SK-N-SH treated with all-trans-retinoic acid at 6 μM for 48 hours (cell line): ENCODE measurements around the gene NECTIN3.

Source experiments
- ATAC-seq: fragments of 200-7000 bp; cut with Tn5 transposase; 3 replicates; pipeline ENCODE4 v1.9.1; 2020; ENCODE audit warnings: mild to moderate bottlenecking, moderate library complexity
- ARNTL ChIP-seq: fragments of 450-650 bp; formaldehyde crosslinking; IDR thresholded peaks from 2 replicates; pipeline ENCODE4 v1.5.0; 2020; ENCODE audit warnings: low read depth, mild to moderate bottlenecking, moderate library complexity, borderline replicate concordance
- BACH2 ChIP-seq: fragments of 250-450 bp; sonication (Bioruptor Pico); IDR thresholded peaks from 2 replicates; pipeline ENCODE4 v1.9.0; 2021; ENCODE audit warnings: mild to moderate bottlenecking, borderline replicate concordance
- CSDC2 ChIP-seq: fragments of 250-450 bp; sonication (Bioruptor Pico); IDR thresholded peaks from 2 replicates; pipeline ENCODE4 v1.5.0; 2020; ENCODE audit warnings: mild to moderate bottlenecking, moderate library complexity
- ESRRG ChIP-seq: fragments of 250-450 bp; sonication (Bioruptor Pico); IDR thresholded peaks from 2 replicates; pipeline ENCODE4 v1.6.1; 2021; ENCODE audit warnings: mild to moderate bottlenecking
- GLIS3 ChIP-seq: fragments of 250-450 bp; sonication (Bioruptor Pico); IDR thresholded peaks from 2 replicates; pipeline ENCODE4 v1.5.0; 2020; ENCODE audit warnings: mild to moderate bottlenecking, moderate library complexity
- ISL1 ChIP-seq: fragments of 250-450 bp; sonication (Bioruptor Pico); IDR thresholded peaks from 2 replicates; pipeline ENCODE4 v2.1.2; 2022; ENCODE audit warnings: mild to moderate bottlenecking, moderate library complexity
- SNAI2 ChIP-seq: fragments of 250-450 bp; sonication (Bioruptor Pico); IDR thresholded peaks from 2 replicates; pipeline ENCODE4 v1.5.0; 2020; ENCODE audit warnings: mild to moderate bottlenecking, moderate library complexity
- TCF4 ChIP-seq: fragments of 250-450 bp; sonication (Bioruptor Pico); IDR thresholded peaks from 2 replicates; pipeline ENCODE4 v1.8.0; 2021; ENCODE audit warnings: mild to moderate bottlenecking, moderate library complexity, borderline replicate concordance
- TOX ChIP-seq: fragments of 250-450 bp; sonication (Bioruptor Pico); IDR thresholded peaks from 2 replicates; pipeline ENCODE4 v1.8.0; 2021; ENCODE audit warnings: mild to moderate bottlenecking, moderate library complexity, borderline replicate concordance
- ZC3H10 ChIP-seq: fragments of 250-450 bp; sonication (Bioruptor Pico); IDR thresholded peaks from 2 replicates; pipeline ENCODE4 v1.5.1; 2021; ENCODE audit warnings: mild to moderate bottlenecking, moderate library complexity
- ZFP3 ChIP-seq: fragments of 250-450 bp; sonication (Bioruptor Pico); IDR thresholded peaks from 2 replicates; pipeline ENCODE4 v1.5.0; 2020; ENCODE audit warnings: mild to moderate bottlenecking, moderate library complexity
- ZFP30 ChIP-seq: fragments of 450-650 bp; formaldehyde crosslinking; IDR thresholded peaks from 2 replicates; pipeline ENCODE4 v1.5.0; 2022; ENCODE audit warnings: mild to moderate bottlenecking, moderate library complexity
- ZNF565 ChIP-seq: fragments of 450-650 bp; formaldehyde crosslinking; conservative IDR thresholded peaks from 2 replicates; pipeline ENCODE4 v1.5.0; 2020; ENCODE audit warnings: low read depth, mild to moderate bottlenecking, moderate library complexity
- ZNF70 ChIP-seq: fragments of 450-650 bp; formaldehyde crosslinking; IDR thresholded peaks from 2 replicates; pipeline ENCODE4 v1.5.0; 2020; ENCODE audit warnings: mild to moderate bottlenecking, moderate library complexity
- ZNF8 ChIP-seq: fragments of 450-650 bp; formaldehyde crosslinking; IDR thresholded peaks from 2 replicates; pipeline ENCODE4 v1.5.0; 2020; ENCODE audit warnings: mild to moderate bottlenecking, moderate library complexity
- TF ChIP-seq, protein P1 (sequence below): fragments of 250-450 bp; sonication (Bioruptor Pico); IDR thresholded peaks from 2 replicates; pipeline ENCODE4 v1.5.0; 2020; ENCODE audit warnings: mild to moderate bottlenecking, moderate library complexity
- TF ChIP-seq, protein P2 (sequence below): fragments of 250-450 bp; sonication (Bioruptor Pico); IDR thresholded peaks from 2 replicates; pipeline ENCODE4 v1.5.1; 2021; ENCODE audit warnings: mild to moderate bottlenecking, moderate library complexity
- TF ChIP-seq, protein P3 (sequence below): fragments of 250-450 bp; sonication (Bioruptor Pico); IDR thresholded peaks from 2 replicates; pipeline ENCODE4 v1.8.0; 2020; ENCODE audit warnings: mild to moderate bottlenecking, moderate library complexity, borderline replicate concordance
- TF ChIP-seq, protein P4 (sequence below): fragments of 250-450 bp; sonication (Bioruptor Pico); IDR thresholded peaks from 2 replicates; pipeline ENCODE4 v1.5.1; 2020; ENCODE audit warnings: low read depth, mild to moderate bottlenecking, moderate library complexity
- TF ChIP-seq, protein P5 (sequence below): fragments of 250-450 bp; sonication (Bioruptor Pico); IDR thresholded peaks from 2 replicates; pipeline ENCODE4 v1.8.0; 2021; ENCODE audit warnings: low read depth, mild to moderate bottlenecking, moderate library complexity, borderline replicate concordance

NECTIN3 gene

DNA sequence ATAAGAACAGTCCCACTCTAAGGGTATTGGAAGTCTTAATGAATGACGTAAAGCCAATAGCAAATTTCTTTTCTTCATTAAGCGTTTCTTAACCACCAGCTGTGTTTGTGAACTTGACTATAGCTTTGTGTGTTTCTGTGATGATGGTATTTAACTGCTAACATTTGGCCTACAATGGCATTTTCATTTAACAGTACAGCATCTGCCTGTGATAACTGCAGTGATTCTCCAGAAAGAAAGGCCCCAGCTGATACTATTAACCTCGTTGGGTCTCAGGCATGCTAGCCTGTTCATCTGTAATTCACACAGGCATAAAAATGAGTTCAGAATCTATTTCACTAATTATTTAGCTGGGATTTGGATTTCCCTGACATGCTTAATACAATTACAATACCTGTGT, 121.9 kb downstream of the NECTIN3 start (continued):
- no peak for TF ChIP-seq ISL1 (CRISPR knock-in tag)
- TF ChIP-seq TCF4 (CRISPR knock-in tag), result no peak
- no peak for TF ChIP-seq TOX (CRISPR knock-in tag)
- TF ChIP-seq, protein P1, sequence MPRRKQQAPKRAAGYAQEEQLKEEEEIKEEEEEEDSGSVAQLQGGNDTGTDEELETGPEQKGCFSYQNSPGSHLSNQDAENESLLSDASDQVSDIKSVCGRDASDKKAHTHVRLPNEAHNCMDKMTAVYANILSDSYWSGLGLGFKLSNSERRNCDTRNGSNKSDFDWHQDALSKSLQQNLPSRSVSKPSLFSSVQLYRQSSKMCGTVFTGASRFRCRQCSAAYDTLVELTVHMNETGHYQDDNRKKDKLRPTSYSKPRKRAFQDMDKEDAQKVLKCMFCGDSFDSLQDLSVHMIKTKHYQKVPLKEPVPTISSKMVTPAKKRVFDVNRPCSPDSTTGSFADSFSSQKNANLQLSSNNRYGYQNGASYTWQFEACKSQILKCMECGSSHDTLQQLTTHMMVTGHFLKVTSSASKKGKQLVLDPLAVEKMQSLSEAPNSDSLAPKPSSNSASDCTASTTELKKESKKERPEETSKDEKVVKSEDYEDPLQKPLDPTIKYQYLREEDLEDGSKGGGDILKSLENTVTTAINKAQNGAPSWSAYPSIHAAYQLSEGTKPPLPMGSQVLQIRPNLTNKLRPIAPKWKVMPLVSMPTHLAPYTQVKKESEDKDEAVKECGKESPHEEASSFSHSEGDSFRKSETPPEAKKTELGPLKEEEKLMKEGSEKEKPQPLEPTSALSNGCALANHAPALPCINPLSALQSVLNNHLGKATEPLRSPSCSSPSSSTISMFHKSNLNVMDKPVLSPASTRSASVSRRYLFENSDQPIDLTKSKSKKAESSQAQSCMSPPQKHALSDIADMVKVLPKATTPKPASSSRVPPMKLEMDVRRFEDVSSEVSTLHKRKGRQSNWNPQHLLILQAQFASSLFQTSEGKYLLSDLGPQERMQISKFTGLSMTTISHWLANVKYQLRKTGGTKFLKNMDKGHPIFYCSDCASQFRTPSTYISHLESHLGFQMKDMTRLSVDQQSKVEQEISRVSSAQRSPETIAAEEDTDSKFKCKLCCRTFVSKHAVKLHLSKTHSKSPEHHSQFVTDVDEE (CRISPR knock-in tag), result no peak
- TF ChIP-seq ZFP30 (CRISPR knock-in tag), result no peak
- no peak for TF ChIP-seq GLIS3 (CRISPR knock-in tag)

DNA sequence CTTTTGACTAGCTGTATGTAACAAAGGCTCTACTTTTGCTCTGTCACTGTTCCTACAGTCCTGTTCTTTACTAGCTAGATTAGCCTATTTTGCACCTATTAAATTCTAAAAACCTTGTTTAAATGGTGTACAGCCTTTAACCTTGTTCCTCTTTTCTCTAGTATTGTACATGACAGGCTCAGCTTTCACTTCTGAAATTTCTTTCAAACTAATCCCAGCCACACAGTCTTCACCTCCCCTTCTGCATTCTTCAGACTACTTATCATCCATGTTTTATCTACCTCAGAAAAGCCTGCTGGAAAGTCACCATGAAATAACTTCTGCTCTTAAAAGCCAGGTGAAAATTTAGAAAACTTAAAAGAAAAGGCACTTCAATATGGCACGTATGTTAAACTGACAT, 122.4 kb downstream of the NECTIN3 start:
- no peak for ATAC-seq
- TF ChIP-seq CSDC2 (CRISPR knock-in tag) (no peak), ZC3H10 (CRISPR knock-in tag) (no peak), ZFP3 (CRISPR knock-in tag) (no peak), ZNF565 (CRISPR knock-in tag) (no peak), ARNTL (CRISPR knock-in tag) (no peak), TOX (CRISPR knock-in tag) (no peak), GLIS3 (CRISPR knock-in tag) (no peak), ZNF8 (CRISPR knock-in tag) (no peak), BACH2 (no peak), ISL1 (CRISPR knock-in tag) (no peak), SNAI2 (CRISPR knock-in tag) (no peak), ESRRG (CRISPR knock-in tag) (no peak), TCF4 (CRISPR knock-in tag) (no peak)
- TF ChIP-seq, protein P2, sequence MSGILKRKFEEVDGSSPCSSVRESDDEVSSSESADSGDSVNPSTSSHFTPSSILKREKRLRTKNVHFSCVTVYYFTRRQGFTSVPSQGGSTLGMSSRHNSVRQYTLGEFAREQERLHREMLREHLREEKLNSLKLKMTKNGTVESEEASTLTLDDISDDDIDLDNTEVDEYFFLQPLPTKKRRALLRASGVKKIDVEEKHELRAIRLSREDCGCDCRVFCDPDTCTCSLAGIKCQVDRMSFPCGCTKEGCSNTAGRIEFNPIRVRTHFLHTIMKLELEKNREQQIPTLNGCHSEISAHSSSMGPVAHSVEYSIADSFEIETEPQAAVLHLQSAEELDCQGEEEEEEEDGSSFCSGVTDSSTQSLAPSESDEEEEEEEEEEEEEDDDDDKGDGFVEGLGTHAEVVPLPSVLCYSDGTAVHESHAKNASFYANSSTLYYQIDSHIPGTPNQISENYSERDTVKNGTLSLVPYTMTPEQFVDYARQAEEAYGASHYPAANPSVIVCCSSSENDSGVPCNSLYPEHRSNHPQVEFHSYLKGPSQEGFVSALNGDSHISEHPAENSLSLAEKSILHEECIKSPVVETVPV (CRISPR knock-in tag), result no peak
- TF ChIP-seq, protein P3, sequence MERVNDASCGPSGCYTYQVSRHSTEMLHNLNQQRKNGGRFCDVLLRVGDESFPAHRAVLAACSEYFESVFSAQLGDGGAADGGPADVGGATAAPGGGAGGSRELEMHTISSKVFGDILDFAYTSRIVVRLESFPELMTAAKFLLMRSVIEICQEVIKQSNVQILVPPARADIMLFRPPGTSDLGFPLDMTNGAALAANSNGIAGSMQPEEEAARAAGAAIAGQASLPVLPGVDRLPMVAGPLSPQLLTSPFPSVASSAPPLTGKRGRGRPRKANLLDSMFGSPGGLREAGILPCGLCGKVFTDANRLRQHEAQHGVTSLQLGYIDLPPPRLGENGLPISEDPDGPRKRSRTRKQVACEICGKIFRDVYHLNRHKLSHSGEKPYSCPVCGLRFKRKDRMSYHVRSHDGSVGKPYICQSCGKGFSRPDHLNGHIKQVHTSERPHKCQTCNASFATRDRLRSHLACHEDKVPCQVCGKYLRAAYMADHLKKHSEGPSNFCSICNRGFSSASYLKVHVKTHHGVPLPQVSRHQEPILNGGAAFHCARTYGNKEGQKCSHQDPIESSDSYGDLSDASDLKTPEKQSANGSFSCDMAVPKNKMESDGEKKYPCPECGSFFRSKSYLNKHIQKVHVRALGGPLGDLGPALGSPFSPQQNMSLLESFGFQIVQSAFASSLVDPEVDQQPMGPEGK (CRISPR knock-in tag), result no peak
- TF ChIP-seq, protein P4, sequence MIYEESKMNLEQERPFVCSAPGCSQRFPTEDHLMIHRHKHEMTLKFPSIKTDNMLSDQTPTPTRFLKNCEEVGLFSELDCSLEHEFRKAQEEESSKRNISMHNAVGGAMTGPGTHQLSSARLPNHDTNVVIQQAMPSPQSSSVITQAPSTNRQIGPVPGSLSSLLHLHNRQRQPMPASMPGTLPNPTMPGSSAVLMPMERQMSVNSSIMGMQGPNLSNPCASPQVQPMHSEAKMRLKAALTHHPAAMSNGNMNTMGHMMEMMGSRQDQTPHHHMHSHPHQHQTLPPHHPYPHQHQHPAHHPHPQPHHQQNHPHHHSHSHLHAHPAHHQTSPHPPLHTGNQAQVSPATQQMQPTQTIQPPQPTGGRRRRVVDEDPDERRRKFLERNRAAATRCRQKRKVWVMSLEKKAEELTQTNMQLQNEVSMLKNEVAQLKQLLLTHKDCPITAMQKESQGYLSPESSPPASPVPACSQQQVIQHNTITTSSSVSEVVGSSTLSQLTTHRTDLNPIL (CRISPR knock-in tag), result no peak
- TF ChIP-seq, protein P5, sequence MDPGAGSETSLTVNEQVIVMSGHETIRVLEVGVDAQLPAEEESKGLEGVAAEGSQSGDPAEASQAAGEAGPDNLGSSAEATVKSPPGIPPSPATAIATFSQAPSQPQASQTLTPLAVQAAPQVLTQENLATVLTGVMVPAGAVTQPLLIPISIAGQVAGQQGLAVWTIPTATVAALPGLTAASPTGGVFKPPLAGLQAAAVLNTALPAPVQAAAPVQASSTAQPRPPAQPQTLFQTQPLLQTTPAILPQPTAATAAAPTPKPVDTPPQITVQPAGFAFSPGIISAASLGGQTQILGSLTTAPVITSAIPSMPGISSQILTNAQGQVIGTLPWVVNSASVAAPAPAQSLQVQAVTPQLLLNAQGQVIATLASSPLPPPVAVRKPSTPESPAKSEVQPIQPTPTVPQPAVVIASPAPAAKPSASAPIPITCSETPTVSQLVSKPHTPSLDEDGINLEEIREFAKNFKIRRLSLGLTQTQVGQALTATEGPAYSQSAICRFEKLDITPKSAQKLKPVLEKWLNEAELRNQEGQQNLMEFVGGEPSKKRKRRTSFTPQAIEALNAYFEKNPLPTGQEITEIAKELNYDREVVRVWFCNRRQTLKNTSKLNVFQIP (CRISPR knock-in tag), result no peak

DNA sequence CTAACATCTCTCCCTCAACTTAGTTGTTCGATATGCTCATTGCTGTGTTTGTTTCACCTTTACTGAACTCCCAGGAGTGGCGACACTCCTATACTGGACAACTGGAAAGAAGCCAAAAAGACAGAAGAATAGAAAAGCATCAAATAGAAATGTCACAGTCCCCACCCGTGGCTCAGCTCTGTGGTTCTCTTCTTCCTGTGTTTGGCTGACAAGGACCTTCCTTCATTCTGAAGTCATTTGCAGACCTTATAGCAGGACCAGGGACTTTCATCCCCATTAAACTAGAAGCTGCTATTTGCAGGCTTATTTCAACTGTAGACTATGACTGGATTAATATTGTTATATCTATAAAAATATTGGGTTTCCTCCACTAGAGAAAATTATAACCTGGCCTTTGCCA, 125.9 kb downstream of the NECTIN3 start:
- ATAC-seq, result no peak
- TF ChIP-seq ESRRG (CRISPR knock-in tag) (no peak), ZFP30 (CRISPR knock-in tag) (no peak), ISL1 (CRISPR knock-in tag) (no peak), CSDC2 (CRISPR knock-in tag) (no peak), ZNF8 (CRISPR knock-in tag) (no peak), GLIS3 (CRISPR knock-in tag) (no peak), ZNF565 (CRISPR knock-in tag) (no peak), ARNTL (CRISPR knock-in tag) (no peak), ZNF70 (CRISPR knock-in tag) (no peak), BACH2 (no peak)
- TF ChIP-seq, protein P4 (CRISPR knock-in tag), result no peak
- TF ChIP-seq, protein P3 (CRISPR knock-in tag), result no peak
- TF ChIP-seq, protein P2 (CRISPR knock-in tag), result no peak
